Lower leg skin (tissue), 4 donors: ENCODE data around the gene PIK3CA. TPM values are rescaled to one million over a fixed set of nuclear protein-coding genes. Genes with fewer than 3 reads are reported as not detected.

ENCODE experiments used
- DNase-seq, 2 donors: peaks; one replicate each; pipeline ENCODE4 v3.0.0-alpha.2; 2019; ENCODE audit warnings: low spot score in 2 of 2
- H3K4me3 ChIP-seq: fragments of 200-600 bp; sonication (generic); 2 replicates; pipeline ENCODE4 v1.5.1; 2017; ENCODE audit warnings: mild to moderate bottlenecking, low read depth; ENCODE audit not compliant: poor library complexity, severe bottlenecking
- POLR2A ChIP-seq, 2 donors: fragments of 450-650 bp; IDR thresholded peaks; one replicate each; pipeline ENCODE4 v1.6.1; 2016 to 2017; ENCODE audit warnings: antibody characterized with exemption in 2 of 2, mild to moderate bottlenecking in 1 of 2, moderate library complexity in 1 of 2
- WGBS, 2 donors: methylation state at CpG; one replicate each; pipeline ENCODE4 v1.1.5; 2018; 5-methylcytosine and 5-hydroxymethylcytosine counted together
- intact Hi-C: fragments of 100-400 bp; cut with DNase I; formaldehyde crosslinking; loops from one replicate; pipeline ENCODE4 v1.15.0; 2023; ENCODE audit warnings: low total_unique reads
- total RNA-seq, 4 donors: library from RNA; depleted of rRNA; stranded (reverse); fragments of >200 nt; gene quantifications; one replicate each; pipeline ENCODE4 v1.1.0, GENCODE V29; 2016
- TF ChIP-seq, protein P1 (sequence below), 3 donors: fragments of 450-650 bp; IDR thresholded peaks; one replicate each; pipeline ENCODE4 v1.5.1; 2016; ENCODE audit warnings: antibody characterized with exemption in 3 of 3, mild to moderate bottlenecking in 3 of 3, moderate library complexity in 2 of 3

PIK3CA gene
- total RNA-seq, 4 donors from 2014 or later = 18.4 to 22.4 (median 21.3) TPM

DNA sequence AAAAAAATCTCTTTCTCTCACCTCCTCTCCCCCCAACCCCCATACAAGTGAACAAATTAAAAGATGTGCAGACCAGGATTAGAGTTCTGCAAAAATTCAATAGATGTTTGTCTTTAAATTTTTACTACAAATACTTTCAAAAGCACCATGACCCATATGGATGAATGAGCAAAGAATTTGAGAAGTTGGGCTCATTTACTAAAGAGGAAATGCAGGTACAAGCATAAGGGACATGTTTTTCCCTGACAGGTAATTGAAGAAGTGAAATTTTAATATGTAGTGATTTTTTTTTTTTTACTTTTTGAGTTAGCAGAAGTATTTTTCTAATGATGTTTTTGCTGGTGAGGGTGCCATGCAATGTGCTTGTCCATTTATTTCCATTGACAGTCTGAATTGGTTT, 15.3 kb downstream of the PIK3CA start:
- DNase-seq = no peak
- intact Hi-C loops = no loop called here
- H3K4me3 ChIP-seq = no peak overlapping the region
- TF ChIP-seq, protein P1, sequence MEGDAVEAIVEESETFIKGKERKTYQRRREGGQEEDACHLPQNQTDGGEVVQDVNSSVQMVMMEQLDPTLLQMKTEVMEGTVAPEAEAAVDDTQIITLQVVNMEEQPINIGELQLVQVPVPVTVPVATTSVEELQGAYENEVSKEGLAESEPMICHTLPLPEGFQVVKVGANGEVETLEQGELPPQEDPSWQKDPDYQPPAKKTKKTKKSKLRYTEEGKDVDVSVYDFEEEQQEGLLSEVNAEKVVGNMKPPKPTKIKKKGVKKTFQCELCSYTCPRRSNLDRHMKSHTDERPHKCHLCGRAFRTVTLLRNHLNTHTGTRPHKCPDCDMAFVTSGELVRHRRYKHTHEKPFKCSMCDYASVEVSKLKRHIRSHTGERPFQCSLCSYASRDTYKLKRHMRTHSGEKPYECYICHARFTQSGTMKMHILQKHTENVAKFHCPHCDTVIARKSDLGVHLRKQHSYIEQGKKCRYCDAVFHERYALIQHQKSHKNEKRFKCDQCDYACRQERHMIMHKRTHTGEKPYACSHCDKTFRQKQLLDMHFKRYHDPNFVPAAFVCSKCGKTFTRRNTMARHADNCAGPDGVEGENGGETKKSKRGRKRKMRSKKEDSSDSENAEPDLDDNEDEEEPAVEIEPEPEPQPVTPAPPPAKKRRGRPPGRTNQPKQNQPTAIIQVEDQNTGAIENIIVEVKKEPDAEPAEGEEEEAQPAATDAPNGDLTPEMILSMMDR (IDR thresholded peaks at IDR 0.05) = no peak
- no peak for TF ChIP-seq POLR2A (IDR thresholded peaks at IDR 0.05)

DNA sequence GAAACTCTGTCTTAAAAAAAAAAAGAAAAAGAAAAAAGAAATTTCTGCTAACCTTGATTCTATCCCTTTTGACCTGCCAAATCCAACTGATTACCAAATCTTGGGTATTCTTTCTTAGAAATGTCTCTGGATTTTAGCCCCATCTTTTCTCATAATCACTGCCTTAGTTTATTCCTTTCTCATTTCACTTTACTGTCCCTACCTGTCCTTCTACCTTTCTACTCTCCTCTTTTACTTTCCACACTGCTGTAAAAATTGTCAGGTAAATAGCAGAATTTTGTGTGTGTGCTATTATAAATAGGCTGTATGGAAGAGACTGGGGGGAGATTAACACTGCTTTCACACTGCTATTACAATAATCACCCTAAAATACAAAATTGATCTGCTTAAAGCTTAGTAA, 16.7 kb downstream of the PIK3CA start:
- intact Hi-C loops = no loop called here
- TF ChIP-seq, protein P1 (IDR thresholded peaks at IDR 0.05) = no peak
- no peak for TF ChIP-seq POLR2A (IDR thresholded peaks at IDR 0.05)
- DNase-seq = no peak
- H3K4me3 ChIP-seq = no peak overlapping the region

DNA sequence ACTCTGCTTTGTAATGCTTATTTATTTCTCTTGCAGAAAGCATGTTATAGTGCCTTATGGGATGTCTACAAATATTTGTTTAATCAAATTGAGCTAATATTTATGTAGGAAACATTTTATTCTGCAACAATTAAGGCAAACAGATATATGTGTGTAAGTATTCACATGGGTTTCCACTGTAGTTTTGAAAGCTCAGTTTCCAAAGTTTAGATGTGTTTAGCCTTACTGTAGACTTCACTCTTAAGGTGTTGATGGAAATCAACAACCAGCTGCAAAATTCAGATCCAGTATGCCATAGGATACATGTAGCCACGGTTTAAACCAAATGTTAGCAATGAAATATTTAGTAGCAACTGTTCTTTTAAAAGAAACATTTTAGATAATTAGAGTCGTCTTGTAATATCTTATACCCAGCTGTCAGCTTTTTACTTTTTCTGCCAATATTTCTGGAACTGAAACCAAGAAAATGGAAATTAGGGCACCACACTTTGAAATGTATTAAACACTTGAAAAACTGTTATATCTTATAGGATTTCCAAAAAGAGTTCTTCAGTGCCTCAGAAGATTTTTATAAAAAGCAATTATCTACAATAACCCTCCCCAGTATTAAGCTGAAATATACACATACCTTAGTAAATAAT, 18.5 kb downstream of the PIK3CA start:
- intact Hi-C loops = no loop called here
- 11 to 24% methylated on average over 2 of the region's 2 CpGs for WGBS, 2 donors
- DNase-seq = no peak
- TF ChIP-seq POLR2A (IDR thresholded peaks at IDR 0.05) = no peak
- TF ChIP-seq, protein P1 (IDR thresholded peaks at IDR 0.05) = no peak
- no peak overlapping the region for H3K4me3 ChIP-seq

DNA sequence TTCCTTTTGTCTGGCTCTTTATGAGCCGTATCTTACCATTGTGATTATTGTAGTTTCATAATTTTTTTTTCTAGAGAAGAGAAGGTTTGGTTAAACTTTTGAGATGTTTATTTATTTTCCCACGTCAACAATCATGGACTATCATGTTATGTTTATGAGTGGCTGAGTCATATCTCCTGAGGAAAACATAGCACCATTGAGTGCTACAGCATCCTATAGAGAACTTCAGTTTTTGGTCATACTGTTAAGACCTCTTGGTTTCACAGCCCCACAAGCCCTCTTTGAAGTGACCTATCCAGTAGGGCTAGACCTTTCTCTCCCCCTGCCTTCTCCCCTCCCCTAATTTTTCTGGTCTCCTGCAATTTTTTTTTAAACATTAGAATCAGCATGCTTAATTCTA, 20.8 kb downstream of the PIK3CA start:
- WGBS, 2 donors = 80 to 89% methylated on average over 2 of the region's 2 CpGs
- no peak overlapping the region for H3K4me3 ChIP-seq
- intact Hi-C loops = no loop called here
- DNase-seq = no peak
- no peak for TF ChIP-seq POLR2A (IDR thresholded peaks at IDR 0.05)
- TF ChIP-seq, protein P1 (IDR thresholded peaks at IDR 0.05) = no peak

DNA sequence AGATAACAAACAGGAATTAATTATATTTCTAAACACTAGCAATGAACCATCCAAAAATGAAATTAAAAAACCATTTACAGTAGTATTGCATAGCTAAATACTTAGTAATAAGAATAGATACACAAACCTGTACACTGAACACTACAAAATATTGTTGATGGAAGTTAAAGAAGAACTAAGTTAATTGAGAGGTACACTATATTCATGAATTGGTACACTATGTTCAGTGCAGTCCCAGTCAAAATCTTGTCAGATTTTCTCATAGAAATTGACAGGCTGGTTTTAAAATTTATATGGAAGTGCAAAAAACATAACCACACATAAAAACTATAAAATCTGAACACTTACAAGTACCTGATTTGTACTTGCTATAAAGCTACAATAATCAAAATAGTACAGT, 24.4 kb downstream of the PIK3CA start:
- intact Hi-C loops = no loop called here
- no peak for DNase-seq
- TF ChIP-seq, protein P1 (IDR thresholded peaks at IDR 0.05) = no peak
- TF ChIP-seq POLR2A (IDR thresholded peaks at IDR 0.05) = no peak
- no peak overlapping the region for H3K4me3 ChIP-seq

DNA sequence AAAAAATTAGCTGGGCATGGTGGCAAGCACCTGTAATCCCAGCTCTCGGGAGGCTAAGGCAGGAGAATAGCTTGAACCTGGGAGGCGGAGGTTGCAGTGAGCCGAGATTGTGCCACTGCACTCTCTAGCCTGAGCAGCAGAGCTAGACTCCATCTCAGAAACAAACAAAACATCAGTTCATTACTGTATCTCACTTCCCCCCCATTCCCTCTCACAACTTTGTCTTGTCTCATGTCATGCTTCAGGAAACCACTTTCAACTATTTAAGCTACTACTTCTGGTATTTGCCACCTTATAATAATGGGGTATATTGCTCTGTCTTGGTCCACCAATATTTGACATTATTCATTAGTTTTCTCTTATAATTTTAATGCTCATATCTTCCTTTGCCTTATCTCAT, 26.2 kb downstream of the PIK3CA start:
- no peak overlapping the region for H3K4me3 ChIP-seq
- no peak for DNase-seq
- intact Hi-C loops = no loop called here
- 93 to 96% methylated on average over 3 of the region's 3 CpGs for WGBS, 2 donors
- TF ChIP-seq, protein P1 (IDR thresholded peaks at IDR 0.05) = no peak
- TF ChIP-seq POLR2A (IDR thresholded peaks at IDR 0.05) = no peak
